Uterus (tissue), 4 donors: ENCODE data around the gene EML6. TPM values are rescaled to one million over a fixed set of nuclear protein-coding genes. Genes with fewer than 3 reads are reported as not detected.

Experiments used
- DNase-seq, 2 donors: peaks; one replicate each; pipeline ENCODE4 v3.0.0-alpha.2; 2019 to 2020
- H3K27ac ChIP-seq, 2 donors: fragments of 200-600 bp; sonication (generic); 1 replicate in 1 of 2; 2 replicates in 1 of 2; pipeline ENCODE4 v1.5.1; 2016 to 2018
- H3K27me3 ChIP-seq, 2 donors: fragments of 200-600 bp; sonication (generic); one replicate each; pipeline ENCODE4 v1.5.1; 2018 to 2019; ENCODE audit warnings: control low read depth in 1 of 2
- H3K36me3 ChIP-seq, 2 donors: fragments of 200-600 bp; sonication (generic); one replicate each; pipeline ENCODE4 v1.5.1; 2019; ENCODE audit warnings: control low read depth in 1 of 2
- H3K4me1 ChIP-seq, 2 donors: fragments of 200-600 bp; sonication (generic); one replicate each; pipeline ENCODE4 v1.5.1; 2018 to 2019; ENCODE audit warnings: control low read depth in 1 of 2
- H3K4me3 ChIP-seq, 2 donors: fragments of 200-600 bp; sonication (generic); 1 replicate in 1 of 2; 2 replicates in 1 of 2; pipeline ENCODE4 v1.5.1; 2018 to 2019; ENCODE audit warnings: mild to moderate bottlenecking in 1 of 2
- H3K9me3 ChIP-seq, 2 donors: fragments of 200-600 bp; sonication (generic); one replicate each; pipeline ENCODE4 v1.5.1; 2019; ENCODE audit warnings: control low read depth in 1 of 2
- CTCF ChIP-seq, 4 experiments: fragments of 200-600 bp in 2 of 4; fragments of 450-650 bp in 2 of 4; sonication (generic) in 2 of 4; IDR thresholded peaks; one replicate each; pipeline ENCODE4 v1.5.1; 2016 to 2019; ENCODE audit warnings: antibody characterized with exemption in 4 of 4, mild to moderate bottlenecking in 2 of 4, moderate library complexity in 1 of 4
- POLR2A ChIP-seq, 2 donors: fragments of 450-650 bp; IDR thresholded peaks; one replicate each; pipeline ENCODE4 v1.6.1; 2016; ENCODE audit warnings: antibody characterized with exemption in 2 of 2, mild to moderate bottlenecking in 1 of 2, moderate library complexity in 1 of 2
- intact Hi-C: fragments of 100-400 bp; cut with DNase I; formaldehyde crosslinking; loops from one replicate; pipeline ENCODE4 v1.15.1; 2023; ENCODE audit warnings: low total_unique reads
- total RNA-seq, 4 donors: library from RNA; depleted of rRNA in 3 of 4; stranded (reverse); fragments of >200 nt in 3 of 4; gene quantifications; one replicate each; pipeline versions ENCODE4 v1.1.0 to v1.2.4, GENCODE V29; 2014 to 2023
- donor health status: DM: yes; HTN: yes; CAD: no.

The EML6 gene
- total RNA-seq, 4 donors from 2014 or later, result 0.26 to 2.4 (median 1.5) TPM

GRCh38 chr2:55014962-55015939, 291.8 kb downstream of the EML6 start:
- TF ChIP-seq POLR2A (IDR thresholded peaks at IDR 0.05) (no peak), CTCF (IDR thresholded peaks at IDR 0.05) (peak; percentile 49 to 60 (median 56))
- no peaks in the 10 kb centered on the region for H3K36me3 ChIP-seq
- H3K4me3 ChIP-seq, result no peak overlapping the region
- peaks cover 4 to 17% of the 10 kb centered on the region in 2 donors for H3K4me1 ChIP-seq
- no peaks in the 10 kb centered on the region for H3K27me3 ChIP-seq
- no peaks in the 10 kb centered on the region for H3K9me3 ChIP-seq
- H3K27ac ChIP-seq, result peak overlapping the region in 1 of 2 donors; percentile 38
- intact Hi-C loops, result no loop called here
- DNase-seq, result peak in 1 of 2 donors; percentile 46

- Histone ChIP-seq H3K4me3 (no peak overlapping the region), H3K27me3 (no peaks in the 10 kb centered on the region), H3K36me3 (no peaks in the 10 kb centered on the region), H3K4me1 (peaks cover 4 to 12% of the 10 kb centered on the region in 2 donors), H3K9me3 (no peaks in the 10 kb centered on the region), H3K27ac (no peak overlapping the region)
- intact Hi-C loops, result no loop called here
- TF ChIP-seq CTCF (IDR thresholded peaks at IDR 0.05) (no peak), POLR2A (IDR thresholded peaks at IDR 0.05) (no peak)
- no peak for DNase-seq
Observed at GRCh38 chr2:55017428-55017827, 294.0 kb downstream of the EML6 start.

- Histone ChIP-seq H3K9me3 (no peaks in the 10 kb centered on the region), H3K27me3 (no peaks in the 10 kb centered on the region), H3K27ac (no peak overlapping the region), H3K36me3 (no peaks in the 10 kb centered on the region), H3K4me1 (peaks cover 4 to 8% of the 10 kb centered on the region in 2 donors), H3K4me3 (no peak overlapping the region)
- intact Hi-C loops, result no loop called here
- no peak for DNase-seq
- TF ChIP-seq POLR2A (IDR thresholded peaks at IDR 0.05), result no peak
- no peak for TF ChIP-seq CTCF (IDR thresholded peaks at IDR 0.05)
Observed at GRCh38 chr2:55017880-55018279, 294.4 kb downstream of the EML6 start.

- no peak for DNase-seq
- Histone ChIP-seq H3K36me3 (no peaks in the 10 kb centered on the region), H3K4me1 (peaks cover 2 to 3% of the 10 kb centered on the region in 2 donors), H3K9me3 (no peaks in the 10 kb centered on the region), H3K27ac (no peak overlapping the region), H3K27me3 (no peaks in the 10 kb centered on the region), H3K4me3 (no peak overlapping the region)
- intact Hi-C loops, result no loop called here
- TF ChIP-seq CTCF (IDR thresholded peaks at IDR 0.05) (no peak), POLR2A (IDR thresholded peaks at IDR 0.05) (no peak)
Observed at GRCh38 chr2:55018619-55019018, 295.2 kb downstream of the EML6 start.

GRCh38 chr2:55019526-55020258, 296.2 kb downstream of the EML6 start:
- TF ChIP-seq CTCF (IDR thresholded peaks at IDR 0.05) (no peak), POLR2A (IDR thresholded peaks at IDR 0.05) (no peak)
- Histone ChIP-seq H3K27me3 (no peaks in the 10 kb centered on the region), H3K4me1 (no peaks in the 10 kb centered on the region), H3K9me3 (no peaks in the 10 kb centered on the region), H3K36me3 (no peaks in the 10 kb centered on the region), H3K4me3 (no peak overlapping the region), H3K27ac (no peak overlapping the region)
- intact Hi-C loops, result no loop called here
- DNase-seq, result no peak
